ENCODE results near the gene MON2. TPM values are rescaled to one million over a fixed set of nuclear protein-coding genes. Genes with fewer than 3 reads are reported as not detected.

Gene MON2
- total and polyA plus RNA-seq, 10 of the 15 experiments (the other 5 are each of a cell fraction or from before 2014, with no cell fraction given), result 5.4 to 34.3 (median 23.4) TPM

- TF ChIP-seq SKIL (IDR thresholded peaks at IDR 0.05; ENCODE audit: low read depth, poor library complexity, severe bottlenecking), result no peak
Observed at GRCh38 chr12:62533087-62533754, 66.6 kb downstream of the MON2 start (continued).

- H3K9ac ChIP-seq (ENCODE audit: control insufficient read depth, insufficient read depth, low read length), result no peak overlapping the region
- intact Hi-C loops (cut with micrococcal nuclease; ENCODE audit: unreplicated experiment), result no loop called here
- DNase-seq (ENCODE audit: low read depth, low spot score) (no peak), FAIRE-seq (peak; percentile 56), ATAC-seq (peak; percentile 68)
- no peaks in the 10 kb centered on the region for H3K9me3 ChIP-seq (replicated peaks; ENCODE audit: control insufficient read depth, insufficient read depth, low read length)
- no TSS peak for BruUV-seq (replicated peaks)
- SMC1A ChIA-PET (ENCODE audit: uncharacterized antibody, unreplicated experiment), result no interaction called here
- WGBS (ENCODE audit: insufficient coverage, insufficient replicate concordance, low lambda C conversion rate, missing lambda C conversion rate), result 94% methylated on average over 2 of the region's 2 CpGs
- in situ Hi-C loops (cut with MboI), result no loop called here
- no peak overlapping the region for H3K4me2 ChIP-seq (ENCODE audit: control insufficient read depth, insufficient read depth)
- no peaks in the 10 kb centered on the region for H4K20me1 ChIP-seq (ENCODE audit: control insufficient read depth, insufficient read depth)
- POLR2A ChIA-PET, result no interaction called here
- no peak overlapping the region for H3K4me3 ChIP-seq
- H3K4me1 ChIP-seq (ENCODE audit: control insufficient read depth, insufficient read depth, low read length), result no peaks in the 10 kb centered on the region
- TF ChIP-seq E4F1 (IDR thresholded peaks at IDR 0.05; ENCODE audit: borderline replicate concordance, partially characterized antibody) (no peak), ATF7 (IDR thresholded peaks at IDR 0.05; ENCODE audit: low read depth) (peak; percentile 51; the same call in 1 of the 2 replicates), RUNX3 (IDR thresholded peaks at IDR 0.05; ENCODE audit: low read length) (no peak), RFX5 (IDR thresholded peaks at IDR 0.05; ENCODE audit: low read depth, low read length) (no peak), PAX8 (IDR thresholded peaks at IDR 0.05) (no peak)
- no peaks in the 10 kb centered on the region for H3K79me2 ChIP-seq (ENCODE audit: control insufficient read depth, insufficient read depth, low read length)
- no peak overlapping the region for H3K27ac ChIP-seq (ENCODE audit: control insufficient read depth, insufficient read depth)
- peaks cover 2 to 18% of the 10 kb centered on the region in 2 experiments for H3K36me3 ChIP-seq (ENCODE audit: control insufficient read depth in 2 of 2, insufficient read depth in 2 of 2, low read length in 1 of 2)
- RAD21 ChIA-PET (ENCODE audit: unreplicated experiment), result no interaction called here
- H3K27me3 ChIP-seq (replicated peaks in 1 of 2; ENCODE audit: control insufficient read depth in 2 of 2, insufficient read depth in 2 of 2, low read length in 1 of 2), result no peaks in the 10 kb centered on the region
- CTCF ChIA-PET, result interaction anchor here (0.6 kb wide), 1 partner anchor 96 kb away, joined by 3 read pairs; no protein-coding TSS in a partner anchor
- H2AFZ ChIP-seq (ENCODE audit: control insufficient read depth, low read depth, low read length), result no peak overlapping the region
Observed at GRCh38 chr12:62533755-62534107, 67.1 kb downstream of the MON2 start.
